K562 (cell line): ENCODE measurements around the gene SND1. TPM values are rescaled to one million over a fixed set of nuclear protein-coding genes. Genes with fewer than 3 reads are reported as not detected.

Experiments used
- ATAC-seq: fragments of 200-7000 bp; cut with Tn5 transposase; 3 replicates; pipeline ENCODE4 v1.9.1; 2020; ENCODE audit warnings: moderate library complexity
- BruUV-seq: library from RNA; stranded (reverse); fragments of 400-500 nt; replicated peaks from 2 replicates; lab custom pipeline; 2021; lab: Mats Ljungman, UMichigan
- CTCF ChIA-PET: fragments of 300-600 bp; formaldehyde crosslinking; extraction: SDS; loops from one replicate; lab custom pipeline; 2021; ENCODE audit warnings: low intra/inter-chr PET ratio; lab: Yijun Ruan, JAX
- POLR2A ChIA-PET: fragments of 300-600, 350-650 bp; sonication (Branson Sonifier 250); formaldehyde crosslinking; extraction: SDS; loops from one replicate; lab custom pipeline; 2021; ENCODE audit warnings: antibody characterized with exemption, inconsistent platforms; lab: Yijun Ruan, JAX
- DNase-seq, 4 experiments: peaks; one replicate each; pipeline versions ENCODE4 v3.0.0 to v3.0.0-alpha.2; 2011 to 2018; ENCODE audit warnings: low spot score in 3 of 4, mixed read lengths in 3 of 4; ENCODE audit errors: extremely low read depth in 1 of 4
- FAIRE-seq: peaks from 2 replicates; lab custom pipeline; 2011; peaks lifted over from hg19 to GRCh38; lab: Jason Lieb, UNC
- H2AFZ ChIP-seq: 2 replicates; pipeline ENCODE4 v1.6.0; 2011; ENCODE audit warnings: low read depth, low read length, control low read depth, inconsistent platforms
- H3K27ac ChIP-seq: fragments of 200-600 bp; 3 replicates; pipeline ENCODE4 v1.8.0; 2011; ENCODE audit warnings: low read depth, mild to moderate bottlenecking, control low read depth, inconsistent platforms, low read length, moderate library complexity, mixed read lengths; ENCODE audit errors: extremely low read depth
- H3K27me3 ChIP-seq, 2 experiments: fragments of 300-600 bp in 1 of 2; 2 replicates in 1 of 2; 3 replicates in 1 of 2; pipeline versions ENCODE4 v1.6.0 to v1.8.0; 2011; ENCODE audit warnings: inconsistent platforms in 2 of 2, low read length in 2 of 2, mild to moderate bottlenecking in 1 of 2, mixed read lengths in 1 of 2, moderate library complexity in 1 of 2; ENCODE audit not compliant: control insufficient read depth in 2 of 2, insufficient read depth in 2 of 2
- H3K36me3 ChIP-seq: fragments of 300-600 bp; 3 replicates; pipeline ENCODE4 v1.8.0; 2011; ENCODE audit warnings: mild to moderate bottlenecking, low read length, inconsistent platforms; ENCODE audit not compliant: control insufficient read depth, insufficient read depth
- H3K4me1 ChIP-seq, 2 experiments: fragments of 200-600 bp in 1 of 2; replicated peaks in 1 of 2; 2 replicates in 1 of 2; 3 replicates in 1 of 2; pipeline versions ENCODE4 v1.5.1 to v1.8.0; 2011; ENCODE audit warnings: inconsistent platforms in 2 of 2, low read length in 2 of 2, mild to moderate bottlenecking in 1 of 2, mixed read lengths in 1 of 2, moderate library complexity in 1 of 2; ENCODE audit not compliant: control insufficient read depth in 2 of 2, insufficient read depth in 2 of 2
- H3K4me2 ChIP-seq: 2 replicates; pipeline ENCODE4 v1.6.1; 2011; ENCODE audit warnings: low read length, control low read depth, inconsistent platforms, mixed read lengths; ENCODE audit not compliant: insufficient read depth
- H3K4me3 ChIP-seq: fragments of 200-600 bp; sonication (generic), shearing (Covaris generic); 2 replicates; pipeline ENCODE4 v1.5.1; 2016; ENCODE audit warnings: control low read depth, inconsistent platforms
- H3K79me2 ChIP-seq: fragments of 200-600 bp; 3 replicates; pipeline ENCODE4 v1.8.0; 2011; ENCODE audit warnings: low read length, inconsistent platforms; ENCODE audit not compliant: control insufficient read depth, insufficient read depth
- H3K9ac ChIP-seq, 2 experiments: 2 replicates each; pipeline versions ENCODE4 v1.6.0 to v1.6.1; 2011; ENCODE audit warnings: low read depth in 2 of 2, low read length in 2 of 2, control low read depth in 1 of 2, inconsistent platforms in 1 of 2, mild to moderate bottlenecking in 1 of 2, mixed read lengths in 1 of 2; ENCODE audit not compliant: insufficient read depth in 1 of 2
- H3K9me1 ChIP-seq: one replicate; pipeline ENCODE4 v1.6.0; 2011; ENCODE audit warnings: inconsistent platforms, mild to moderate bottlenecking, low read length, moderate library complexity; ENCODE audit not compliant: control insufficient read depth, insufficient read depth
- H3K9me3 ChIP-seq: replicated peaks from 2 replicates; pipeline ENCODE4 v1.5.1; 2011; ENCODE audit warnings: low read depth, low read length, inconsistent platforms; ENCODE audit not compliant: control insufficient read depth, insufficient read depth
- H4K20me1 ChIP-seq: replicated peaks from 2 replicates; pipeline ENCODE4 v1.6.1; 2011; ENCODE audit warnings: low read length, inconsistent platforms, mixed read lengths; ENCODE audit not compliant: control insufficient read depth, insufficient read depth
- CREB1 ChIP-seq, 2 experiments: sonication (generic) in 1 of 2; formaldehyde crosslinking in 1 of 2; IDR thresholded peaks; 2 replicates each; pipeline versions ENCODE4 v1.6.1 to v1.8.0; 2012 to 2022; ENCODE audit warnings: inconsistent platforms in 1 of 2, mild to moderate bottlenecking in 1 of 2, missing genetic modification reagents in 1 of 2, moderate library complexity in 1 of 2
- CREBBP ChIP-seq: IDR thresholded peaks from one replicate; pipeline ENCODE4 v1.6.1; 2012; ENCODE audit warnings: low read depth, mild to moderate bottlenecking, control low read depth, inconsistent platforms, low read length
- CTBP1 ChIP-seq: fragments of 450-650 bp; IDR thresholded peaks from 2 replicates; pipeline ENCODE4 v1.6.1; 2016; ENCODE audit warnings: borderline replicate concordance
- GTF2F1 ChIP-seq: IDR thresholded peaks from 2 replicates; pipeline ENCODE4 v1.6.1; 2011; ENCODE audit warnings: low read depth, low read length, improper control_type of control experiment
- NCOA4 ChIP-seq: fragments of 450-650 bp; IDR thresholded peaks from 2 replicates; pipeline ENCODE4 v1.6.1; 2018; ENCODE audit warnings: mild to moderate bottlenecking; ENCODE audit not compliant: partially characterized antibody
- PHTF2 ChIP-seq: fragments of 250-450 bp; sonication (Bioruptor Pico); IDR thresholded peaks from 2 replicates; pipeline ENCODE4 v1.5.0; 2021; ENCODE audit warnings: mild to moderate bottlenecking
- RUNX1 ChIP-seq: sonication (generic); IDR thresholded peaks from 2 replicates; pipeline ENCODE4 v1.6.1; 2016; ENCODE audit warnings: antibody characterized with exemption, low read depth
- SMC3 ChIP-seq: conservative IDR thresholded peaks from 2 replicates; pipeline ENCODE4 v1.6.1; 2011; ENCODE audit warnings: low read depth, low read length, improper control_type of control experiment; ENCODE audit not compliant: insufficient read depth
- SRSF9 ChIP-seq: fragments of 200-400 bp; formaldehyde crosslinking; IDR thresholded peaks from 2 replicates; pipeline ENCODE4 v1.6.1; 2017; ENCODE audit warnings: low read depth, low read length, borderline replicate concordance
- XRCC3 ChIP-seq: fragments of 450-650 bp; IDR thresholded peaks from 2 replicates; pipeline ENCODE4 v1.6.1; 2017; ENCODE audit warnings: mild to moderate bottlenecking, moderate library complexity
- ZBED1 ChIP-seq: IDR thresholded peaks from 2 replicates; pipeline ENCODE4 v1.6.1; 2014
- ZNF583 ChIP-seq: fragments of 250-450 bp; sonication (Bioruptor Pico); IDR thresholded peaks from 2 replicates; pipeline ENCODE4 v1.4.0; 2020
- ZNF586 ChIP-seq: fragments of 450-650 bp; formaldehyde crosslinking; conservative IDR thresholded peaks from 2 replicates; pipeline ENCODE4 v1.4.0; 2020; ENCODE audit warnings: mild to moderate bottlenecking, moderate library complexity
- ZZZ3 ChIP-seq: fragments of 450-650 bp; IDR thresholded peaks from 2 replicates; pipeline ENCODE4 v1.6.1; 2016; ENCODE audit warnings: antibody characterized with exemption, mild to moderate bottlenecking, moderate library complexity
- WGBS: fragments of 100-300 bp; shearing (Covaris generic); methylation state at CpG from one replicate; pipeline ENCODE4 v1.1.6; 2016; ENCODE audit warnings: low coverage, mixed read lengths; ENCODE audit not compliant: insufficient coverage; ENCODE audit errors: missing lambda C conversion rate; 5-methylcytosine and 5-hydroxymethylcytosine counted together
- in situ Hi-C: fragments of 300-500 bp; cut with MboI; formaldehyde crosslinking; loops from 4 replicates; pipeline ENCODE4 v1.15.0; 2018; ENCODE audit warnings: inconsistent platforms, mixed read lengths
- intact Hi-C: fragments of 100-400 bp; cut with micrococcal nuclease; formaldehyde crosslinking; loops from 2 replicates; pipeline ENCODE4 v1.14.2; 2022
- polyA plus RNA-seq, 8 experiments: library from polyadenylated mRNA; depleted of rRNA in 4 of 8; stranded (reverse) in 5 of 8; unstranded in 3 of 8; fragments of >200 nt; fragmentation: Nextera tagmentation in 2 of 8; fragmentation: Illumina TruSeq in 1 of 8; extraction: Ambion mirVana in 2 of 8; extraction: Trizol in 1 of 8; gene quantifications; 2 replicates each; pipeline versions ENCODE4 v1.2.1 to v1.2.3, GENCODE V29; 2011 to 2014; ENCODE audit warnings: inconsistent platforms in 1 of 8, missing spikeins in 1 of 8
- total RNA-seq, 7 experiments: library from RNA; depleted of rRNA in 6 of 7; stranded (reverse); fragments of >200 nt in 6 of 7; fragmentation: Illumina TruSeq in 2 of 7; extraction: Trizol in 2 of 7; gene quantifications; 2 replicates each; pipeline versions ENCODE4 v1.2.1 to v1.2.3, GENCODE V29; 2011 to 2021; ENCODE audit warnings: low replicate concordance in 1 of 7
- TF ChIP-seq, protein P1 (sequence below), 2 experiments: fragments of 450-650 bp; IDR thresholded peaks; 2 replicates each; pipeline ENCODE4 v1.6.1; 2016
- TF ChIP-seq, protein P2 (sequence below): fragments of 450-650 bp; IDR thresholded peaks from 2 replicates; pipeline ENCODE4 v1.6.1; 2016; ENCODE audit warnings: mild to moderate bottlenecking

The SND1 gene
- total and polyA plus RNA-seq, 9 of the 15 experiments (the other 6 are each of a cell fraction or from before 2014, with no cell fraction given), result 46.5 to 307 (median 191) TPM

DNA sequence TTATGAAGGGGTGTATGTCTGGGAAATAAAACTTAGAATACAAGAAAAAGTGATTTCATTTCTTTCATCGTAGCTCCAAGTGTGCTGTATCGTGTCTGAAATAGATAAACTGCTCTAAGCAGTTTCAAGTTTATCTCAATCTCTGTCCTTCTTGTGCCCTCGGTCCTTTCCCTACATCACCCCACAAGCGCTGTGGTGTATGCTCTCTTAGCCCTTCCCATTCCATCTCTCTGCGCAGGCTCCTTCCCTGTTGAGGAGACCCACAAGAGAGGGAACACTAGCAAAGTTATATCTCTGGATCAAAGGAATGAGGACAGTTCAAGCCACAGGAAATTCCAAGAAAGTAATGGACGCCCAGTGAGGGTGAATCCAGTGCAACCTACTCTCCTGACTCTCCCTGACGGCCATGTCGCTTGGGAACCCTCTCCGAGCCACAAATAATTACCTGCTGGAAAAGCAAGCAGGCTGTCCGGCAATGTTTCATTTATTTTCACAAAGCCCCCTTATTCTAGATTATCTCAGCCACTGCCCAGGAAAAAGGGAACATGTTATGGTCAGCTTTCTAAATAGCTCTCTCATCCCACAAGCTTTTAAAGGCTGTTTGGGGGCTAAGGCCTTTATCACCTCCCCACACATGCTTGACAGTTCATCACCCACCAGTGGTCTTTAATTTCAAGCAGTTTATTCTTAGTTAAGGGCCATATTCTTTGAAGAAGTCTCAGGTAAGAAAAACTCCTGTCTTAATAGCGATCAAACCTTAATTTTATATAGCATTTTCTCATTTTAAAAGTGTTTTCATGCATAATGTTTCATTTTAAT lies 344.5 kb downstream of the SND1 start:
- 23% methylated on average over 11 of the region's 11 CpGs for WGBS
- no TSS peak for BruUV-seq
- peak; percentile 59 for ATAC-seq
- TF ChIP-seq, protein P1, sequence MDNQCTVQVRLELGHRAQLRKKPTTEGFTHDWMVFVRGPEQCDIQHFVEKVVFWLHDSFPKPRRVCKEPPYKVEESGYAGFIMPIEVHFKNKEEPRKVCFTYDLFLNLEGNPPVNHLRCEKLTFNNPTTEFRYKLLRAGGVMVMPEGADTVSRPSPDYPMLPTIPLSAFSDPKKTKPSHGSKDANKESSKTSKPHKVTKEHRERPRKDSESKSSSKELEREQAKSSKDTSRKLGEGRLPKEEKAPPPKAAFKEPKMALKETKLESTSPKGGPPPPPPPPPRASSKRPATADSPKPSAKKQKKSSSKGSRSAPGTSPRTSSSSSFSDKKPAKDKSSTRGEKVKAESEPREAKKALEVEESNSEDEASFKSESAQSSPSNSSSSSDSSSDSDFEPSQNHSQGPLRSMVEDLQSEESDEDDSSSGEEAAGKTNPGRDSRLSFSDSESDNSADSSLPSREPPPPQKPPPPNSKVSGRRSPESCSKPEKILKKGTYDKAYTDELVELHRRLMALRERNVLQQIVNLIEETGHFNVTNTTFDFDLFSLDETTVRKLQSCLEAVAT (IDR thresholded peaks at IDR 0.05), result no peak
- TF ChIP-seq SRSF9, result no peak
- TF ChIP-seq SMC3, result no peak
- TF ChIP-seq, protein P2, sequence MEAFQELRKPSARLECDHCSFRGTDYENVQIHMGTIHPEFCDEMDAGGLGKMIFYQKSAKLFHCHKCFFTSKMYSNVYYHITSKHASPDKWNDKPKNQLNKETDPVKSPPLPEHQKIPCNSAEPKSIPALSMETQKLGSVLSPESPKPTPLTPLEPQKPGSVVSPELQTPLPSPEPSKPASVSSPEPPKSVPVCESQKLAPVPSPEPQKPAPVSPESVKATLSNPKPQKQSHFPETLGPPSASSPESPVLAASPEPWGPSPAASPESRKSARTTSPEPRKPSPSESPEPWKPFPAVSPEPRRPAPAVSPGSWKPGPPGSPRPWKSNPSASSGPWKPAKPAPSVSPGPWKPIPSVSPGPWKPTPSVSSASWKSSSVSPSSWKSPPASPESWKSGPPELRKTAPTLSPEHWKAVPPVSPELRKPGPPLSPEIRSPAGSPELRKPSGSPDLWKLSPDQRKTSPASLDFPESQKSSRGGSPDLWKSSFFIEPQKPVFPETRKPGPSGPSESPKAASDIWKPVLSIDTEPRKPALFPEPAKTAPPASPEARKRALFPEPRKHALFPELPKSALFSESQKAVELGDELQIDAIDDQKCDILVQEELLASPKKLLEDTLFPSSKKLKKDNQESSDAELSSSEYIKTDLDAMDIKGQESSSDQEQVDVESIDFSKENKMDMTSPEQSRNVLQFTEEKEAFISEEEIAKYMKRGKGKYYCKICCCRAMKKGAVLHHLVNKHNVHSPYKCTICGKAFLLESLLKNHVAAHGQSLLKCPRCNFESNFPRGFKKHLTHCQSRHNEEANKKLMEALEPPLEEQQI, result no peak
- 0 out of 2 replicates have a peak, but pooled peaks have one; percentile 48 for TF ChIP-seq ZNF583 (CRISPR knock-in tag)
- TF ChIP-seq NCOA4, result no peak
- no peak for TF ChIP-seq CREBBP
- peak; percentile 16; the same call in 1 of the 2 replicates for TF ChIP-seq CTBP1
- TF ChIP-seq ZBED1, result no peak
- no peak for TF ChIP-seq ZZZ3
- no peak for TF ChIP-seq GTF2F1
- 0 out of 2 replicates have a peak, but pooled peaks have one; percentile 29 for TF ChIP-seq ZNF586 (CRISPR knock-in tag)
- TF ChIP-seq RUNX1, result no peak
- TF ChIP-seq CREB1 (IDR thresholded peaks at IDR 0.05), result 0 out of 2 replicates have a peak, but pooled peaks have one; percentile 15
- TF ChIP-seq CREB1 (CRISPR knock-in tag; IDR thresholded peaks at IDR 0.05), result no peak
- TF ChIP-seq PHTF2 (CRISPR knock-in tag), result no peak
- no peak for TF ChIP-seq XRCC3

More for the DNA sequence above, 344.5 kb downstream of the SND1 start:
- POLR2A ChIA-PET, result interaction anchor here (0.5 to 2.3 kb wide), 5 partner anchors 9 to 143 kb away, joined by 3 to 10 read pairs (median 5); no protein-coding TSS in a partner anchor
- peaks cover 7% of the 10 kb centered on the region; the same call in 1 of the 3 replicates for H3K79me2 ChIP-seq
- H3K9ac ChIP-seq, result peak overlapping the region in 1 of 2 experiments; percentile 18; a peak in 1 of 4 replicates
- FAIRE-seq (no peak), DNase-seq (peak in 3 of 4 experiments; percentile 44 to 69 (median 68))
- peak overlapping the region; percentile 9; the same call in 1 of the 2 replicates for H3K4me2 ChIP-seq
- H3K4me3 ChIP-seq, result no peak overlapping the region
- peaks cover 11% of the 10 kb centered on the region; the same call in 1 of the 2 replicates for H4K20me1 ChIP-seq
- intact Hi-C loops (loop anchor here (5.0 kb wide), 1 partner anchor 154 kb away; no protein-coding TSS in a partner anchor), in situ Hi-C loops (no loop called here)
- CTCF ChIA-PET, result no interaction called here
- H2AFZ ChIP-seq, result no peak overlapping the region
- H3K27ac ChIP-seq, result peak overlapping the region; percentile 1; the same call in 1 of the 3 replicates
- H3K36me3 ChIP-seq, result peaks cover 82% of the 10 kb centered on the region
- no peaks in the 10 kb centered on the region for H3K9me3 ChIP-seq
- H3K27me3 ChIP-seq, result no peaks in the 10 kb centered on the region
- peaks cover 7% of the 10 kb centered on the region for H3K9me1 ChIP-seq
- peaks cover 37 to 52% of the 10 kb centered on the region in 2 experiments; a peak in 4 of 5 replicates for H3K4me1 ChIP-seq
